Dedifferentiated amniotic fluid mesenchymal stem cell (primary cell): ENCODE data around the gene MELK.
"Not testable (repeated sequence)": the region's sequence is repeated elsewhere in the genome, so short reads cannot be mapped to it uniquely, and the experiment has no call there.

Experiments
- DNase-seq: peaks from one replicate; pipeline ENCODE4 v3.0.0-alpha.2; 2016; ENCODE audit errors: extremely low spot score

MELK gene

GRCh38 chr9:36572515-36573418 is at the start of gene MELK:
Gene MELK (plus strand): TSS chr9:36572895. CDS start chr9:36581682, 8,787 bp downstream.
- peak; percentile 49 for DNase-seq

- no peak for DNase-seq
Observed at GRCh38 chr9:36530224-36530623, 42.5 kb upstream of the MELK start.

- DNase-seq = no peak
Observed at GRCh38 chr9:36532353-36532752, 40.3 kb upstream of the MELK start.

- DNase-seq = not testable (repeated sequence)
Observed at GRCh38 chr9:36533726-36534125, 39.0 kb upstream of the MELK start.

GRCh38 chr9:36535107-36535506 is 37.6 kb upstream of the MELK start:
- DNase-seq = no peak

GRCh38 chr9:36537861-36538260 is 34.8 kb upstream of the MELK start:
- DNase-seq = no peak

- no peak for DNase-seq
Observed at GRCh38 chr9:36542355-36542754, 30.3 kb upstream of the MELK start.

- peak; percentile 64 for DNase-seq
Observed at GRCh38 chr9:36543916-36544315, 28.8 kb upstream of the MELK start.

- no peak for DNase-seq
Observed at GRCh38 chr9:36547598-36547997, 25.1 kb upstream of the MELK start.

- no peak for DNase-seq
Observed at GRCh38 chr9:36548454-36548853, 24.2 kb upstream of the MELK start.

GRCh38 chr9:36550135-36550534 is 22.6 kb upstream of the MELK start:
- DNase-seq = no peak

GRCh38 chr9:36550631-36551098 is 22.0 kb upstream of the MELK start:
- DNase-seq = not testable (repeated sequence)

- no peak for DNase-seq
Observed at GRCh38 chr9:36551129-36551528, 21.6 kb upstream of the MELK start.

GRCh38 chr9:36551910-36552309 is 20.8 kb upstream of the MELK start:
- DNase-seq = no peak

- DNase-seq = peak; percentile 13
Observed at GRCh38 chr9:36559036-36559695, 13.5 kb upstream of the MELK start.

- DNase-seq = peak; percentile 14
Observed at GRCh38 chr9:36560771-36561170, 11.9 kb upstream of the MELK start.

GRCh38 chr9:36562801-36563200 is 9.9 kb upstream of the MELK start:
- not testable (repeated sequence) for DNase-seq

GRCh38 chr9:36566813-36567221 is 5.9 kb upstream of the MELK start:
- peak; percentile 59 for DNase-seq

- DNase-seq = not testable (repeated sequence)
Observed at GRCh38 chr9:36568681-36569080, 4.0 kb upstream of the MELK start.

- no peak for DNase-seq
Observed at GRCh38 chr9:36571333-36571732, 1.4 kb upstream of the MELK start.

GRCh38 chr9:36574045-36574444 is 1.4 kb downstream of the MELK start:
- not testable (repeated sequence) for DNase-seq

GRCh38 chr9:36575411-36575882 is 2.8 kb downstream of the MELK start:
- DNase-seq = no peak

GRCh38 chr9:36576866-36577265 is 4.2 kb downstream of the MELK start:
- DNase-seq = no peak
